HPDE6-E6E7 (cell line): ENCODE measurements around the gene TMEM123.
A peak's percentile ranks its signal among the peaks of the same experiment; 100 is the strongest.

Experiments used
- DNase-seq: peaks from one replicate; pipeline ENCODE4 v3.0.0; 2011; ENCODE audit warnings: missing footprints; ENCODE audit errors: extremely low spot score

TMEM123 gene

GRCh38 chr11:102452461-102453301, at the start of gene TMEM123:
Gene TMEM123 (minus strand): TSS chr11:102452765. CDS start chr11:102452623, 142 bp downstream.
- DNase-seq = no peak

GRCh38 chr11:102500829-102501228, 48.3 kb upstream of the TMEM123 start:
- no peak for DNase-seq

GRCh38 chr11:102499931-102500330, 47.4 kb upstream of the TMEM123 start:
- no peak for DNase-seq

- DNase-seq = no peak
Measured at GRCh38 chr11:102499151-102499550, 46.6 kb upstream of the TMEM123 start.

- no peak for DNase-seq
Measured at GRCh38 chr11:102497061-102497460, 44.5 kb upstream of the TMEM123 start.

GRCh38 chr11:102495161-102496042, 42.8 kb upstream of the TMEM123 start:
- peak; percentile 52 for DNase-seq

GRCh38 chr11:102494216-102494615, 41.7 kb upstream of the TMEM123 start:
- DNase-seq = peak; percentile 16

- DNase-seq = no peak
Measured at GRCh38 chr11:102493524-102493923, 41.0 kb upstream of the TMEM123 start.

- DNase-seq = no peak
Measured at GRCh38 chr11:102491969-102492368, 39.4 kb upstream of the TMEM123 start.

- DNase-seq = no peak
Measured at GRCh38 chr11:102489186-102490145, 36.9 kb upstream of the TMEM123 start.

- DNase-seq = no peak
Measured at GRCh38 chr11:102488208-102488607, 35.6 kb upstream of the TMEM123 start.

GRCh38 chr11:102487214-102487613, 34.6 kb upstream of the TMEM123 start:
- DNase-seq = no peak

- no peak for DNase-seq
Measured at GRCh38 chr11:102486584-102486983, 34.0 kb upstream of the TMEM123 start.

- DNase-seq = no peak
Measured at GRCh38 chr11:102485095-102485722, 32.6 kb upstream of the TMEM123 start.

- no peak for DNase-seq
Measured at GRCh38 chr11:102482433-102482832, 29.9 kb upstream of the TMEM123 start.

- no peak for DNase-seq
Measured at GRCh38 chr11:102479733-102480132, 27.2 kb upstream of the TMEM123 start.

GRCh38 chr11:102478673-102479299, 26.2 kb upstream of the TMEM123 start:
- no peak for DNase-seq

GRCh38 chr11:102476812-102477211, 24.2 kb upstream of the TMEM123 start:
- no peak for DNase-seq

GRCh38 chr11:102476069-102476468, 23.5 kb upstream of the TMEM123 start:
- no peak for DNase-seq

GRCh38 chr11:102473543-102473942, 21.0 kb upstream of the TMEM123 start:
- no peak for DNase-seq

GRCh38 chr11:102472127-102472526, 19.6 kb upstream of the TMEM123 start:
- DNase-seq = no peak
